Spleen (tissue), 11 donors: Measurements from ENCODE around the gene RIGI. TPM values are rescaled to one million over a fixed set of nuclear protein-coding genes. Genes with fewer than 3 reads are reported as not detected.
"Not testable (repeated sequence)": the region's sequence is repeated elsewhere in the genome, so short reads cannot be mapped to it uniquely, and the experiment has no call there.

ENCODE experiments used
- DNase-seq: peaks from one replicate; pipeline ENCODE4 v3.0.0-alpha.2; 2020
- H3K27ac ChIP-seq, 8 donors: fragments of 200-600 bp; sonication (generic) in 7 of 8; 1 replicate in 4 of 8; 2 replicates in 4 of 8; pipeline versions ENCODE4 v1.5.0 to v1.8.0; 2016 to 2021; ENCODE audit warnings: inconsistent platforms in 4 of 8, mild to moderate bottlenecking in 4 of 8, moderate library complexity in 1 of 8
- H3K27me3 ChIP-seq, 7 donors: fragments of 200-600 bp; sonication (generic) in 6 of 7; replicated peaks in 1 of 7; 1 replicate in 4 of 7; 2 replicates in 3 of 7; pipeline versions ENCODE4 v1.5.0 to v1.8.0; 2016 to 2021; ENCODE audit warnings: inconsistent platforms in 3 of 7, mild to moderate bottlenecking in 1 of 7
- H3K36me3 ChIP-seq, 6 donors: fragments of 200-600 bp; sonication (generic) in 5 of 6; 1 replicate in 4 of 6; 2 replicates in 2 of 6; pipeline versions ENCODE4 v1.5.0 to v1.8.0; 2016 to 2021; ENCODE audit warnings: inconsistent platforms in 2 of 6
- H3K4me1 ChIP-seq, 6 donors: fragments of 200-600 bp; sonication (generic) in 5 of 6; 1 replicate in 3 of 6; 2 replicates in 3 of 6; pipeline versions ENCODE4 v1.5.0 to v1.8.0; 2016 to 2021; ENCODE audit warnings: inconsistent platforms in 3 of 6
- H3K4me3 ChIP-seq, 8 donors: fragments of 200-600 bp; sonication (generic) in 7 of 8; 1 replicate in 4 of 8; 2 replicates in 4 of 8; pipeline versions ENCODE4 v1.5.0 to v1.8.0; 2016 to 2021; ENCODE audit warnings: inconsistent platforms in 4 of 8, mild to moderate bottlenecking in 4 of 8, moderate library complexity in 2 of 8
- H3K9me3 ChIP-seq, 8 donors: fragments of 200-600 bp; sonication (generic) in 7 of 8; 1 replicate in 4 of 8; 2 replicates in 4 of 8; pipeline versions ENCODE4 v1.5.0 to v1.8.0; 2016 to 2021; ENCODE audit warnings: inconsistent platforms in 4 of 8
- CTCF ChIP-seq, 11 experiments: fragments of 200-600 bp in 7 of 11; fragments of 450-650 bp in 4 of 11; sonication (generic) in 4 of 11; IDR thresholded peaks in 8 of 11; conservative IDR thresholded peaks in 3 of 11; 1 replicate in 7 of 11; 2 replicates in 4 of 11; pipeline versions ENCODE4 v1.4.0 to v1.8.0; 2016 to 2021; ENCODE audit warnings: antibody characterized with exemption in 11 of 11, inconsistent platforms in 4 of 11, mild to moderate bottlenecking in 1 of 11
- POLR2A ChIP-seq, 3 donors: fragments of 450-650 bp; IDR thresholded peaks; one replicate each; pipeline ENCODE4 v1.5.1; 2017; ENCODE audit warnings: antibody characterized with exemption in 3 of 3, mild to moderate bottlenecking in 1 of 3
- POLR2AphosphoS5 ChIP-seq, 3 donors: sonication (generic); formaldehyde crosslinking; IDR thresholded peaks; one replicate each; pipeline ENCODE4 v1.5.1; 2017; ENCODE audit warnings: antibody characterized with exemption in 3 of 3
- WGBS, 5 donors: extraction: QIAGEN DNeasy Blood & Tissue Kit in 3 of 5; methylation state at CpG; one replicate each; pipeline versions ENCODE4 v1.1.5 to v1.1.7; 2013 to 2018; 5-methylcytosine and 5-hydroxymethylcytosine counted together
- intact Hi-C: fragments of 100-400 bp; cut with DNase I; formaldehyde crosslinking; loops from one replicate; pipeline ENCODE4 v1.15.0; 2023; ENCODE audit warnings: low total_unique reads
- polyA plus RNA-seq, 3 donors: library from polyadenylated mRNA; stranded (reverse); fragments of 200-250 nt; gene quantifications; one replicate each; pipeline ENCODE4 v1.2.1, GENCODE V29; 2013
- total RNA-seq, 7 donors: library from RNA; depleted of rRNA in 3 of 7; stranded (reverse); fragments of >200 nt in 3 of 7; fragmentation: NEBNext Ultra II Directional in 4 of 7; extraction: Animal tissue kit (Norgen Biotek cat#: 25700) in 4 of 7; gene quantifications; one replicate each; pipeline versions ENCODE4 v1.1.0 to v1.2.1, GENCODE V29; 2016 to 2021
- donor health status: healthy with polysubstance abuse.
- donor health status: DM: no; HTN: no; CAD: no; lungs with moderate emphysema.
- donor health status: DM: no; HTN: no; CAD: no.
- donor health status: Bipolar disorder and iron deficiency.
- donor health status: healthy.
- donor health status: DM: no; HTN: no; CAD: no.
- donor health status: DM: yes; HTN: yes; CAD: no.

RIGI gene
- total and polyA plus RNA-seq, 10 donors, result 6.5 to 24.4 (median 16.4) TPM

DNA sequence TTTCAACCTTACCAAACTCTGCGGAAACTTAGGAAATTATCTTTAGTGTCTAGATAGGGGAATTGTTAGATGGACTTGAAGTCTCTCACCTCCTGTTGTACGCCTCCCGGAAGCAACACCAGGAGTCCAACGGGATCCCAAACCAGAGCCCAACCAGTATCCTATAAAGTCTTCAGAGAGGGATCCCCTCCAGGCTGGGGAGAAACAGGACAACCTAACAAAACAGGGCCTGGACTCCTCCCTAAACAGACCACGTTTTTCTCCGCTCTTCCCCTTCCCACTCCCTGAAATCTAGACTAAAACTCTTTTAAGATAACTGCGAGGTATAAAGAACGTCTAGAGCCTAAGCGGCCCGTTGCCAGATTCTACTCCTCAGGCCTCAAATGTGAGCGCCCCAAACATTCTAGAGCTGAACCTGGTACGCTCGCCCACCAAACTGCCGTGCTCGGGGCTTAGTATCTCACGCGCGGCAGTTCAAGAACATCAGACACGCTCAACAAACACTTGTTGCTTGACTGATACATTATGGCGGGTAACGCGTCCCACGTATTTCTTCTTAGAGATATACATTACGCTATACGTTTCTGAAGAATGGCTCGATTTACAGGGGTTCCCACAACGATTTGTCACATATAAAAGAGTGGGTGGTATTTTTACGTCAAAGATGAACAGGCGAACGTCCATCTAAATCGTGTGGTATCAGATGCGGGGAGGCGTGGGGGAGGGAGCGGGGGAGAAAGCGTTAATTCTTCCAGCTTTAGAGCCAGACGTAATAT is 25.5 kb upstream of the RIGI start:
- WGBS, 5 donors, result 0 to 1% (median 1%) methylated on average over 28 to 36 of the region's 36 CpGs

GRCh38 chr9:32550562-32551275 is 24.7 kb upstream of the RIGI start:
- TF ChIP-seq CTCF (IDR thresholded peaks at IDR 0.05 in 8 of 11, conservative IDR thresholded peaks at IDR 0.05 in 3 of 11) (peak in 4 of 11 experiments; percentile 12 to 30 (median 25)), POLR2AphosphoS5 (IDR thresholded peaks at IDR 0.05) (peak; percentile 86 to 91 (median 88)), POLR2A (IDR thresholded peaks at IDR 0.05) (peak in 1 of 3 donors; percentile 24)
- intact Hi-C loops, result no loop called here
- DNase-seq, result peak; percentile 98
- H3K27ac ChIP-seq, result peak overlapping the region; percentile 90 to 96 (median 94)
- peaks cover 0 to 21% (median 0%) of the 10 kb centered on the region in 6 donors for H3K36me3 ChIP-seq
- H3K27me3 ChIP-seq, result no peaks in the 10 kb centered on the region
- H3K4me3 ChIP-seq, result peak overlapping the region; percentile 59 to 96 (median 80)
- 0 to 1% (median 1%) methylated on average over 21 to 75 of the region's 75 CpGs for WGBS, 5 donors
- H3K9me3 ChIP-seq, result no peaks in the 10 kb centered on the region
- peaks cover 4 to 70% (median 46%) of the 10 kb centered on the region in 6 donors for H3K4me1 ChIP-seq

More for the DNA sequence above, 25.5 kb upstream of the RIGI start:
- Histone ChIP-seq H3K4me3 (peak overlapping the region; percentile 59 to 96 (median 80)), H3K9me3 (no peaks in the 10 kb centered on the region), H3K27ac (peak overlapping the region; percentile 90 to 96 (median 94)), H3K36me3 (peaks cover 0 to 19% (median 0%) of the 10 kb centered on the region in 6 donors), H3K27me3 (no peaks in the 10 kb centered on the region), H3K4me1 (peaks cover 4 to 70% (median 50%) of the 10 kb centered on the region in 6 donors)
- intact Hi-C loops, result no loop called here
- peak; percentile 83 for DNase-seq
- TF ChIP-seq POLR2A (IDR thresholded peaks at IDR 0.05) (no peak), POLR2AphosphoS5 (IDR thresholded peaks at IDR 0.05) (no peak), CTCF (IDR thresholded peaks at IDR 0.05 in 8 of 11, conservative IDR thresholded peaks at IDR 0.05 in 3 of 11) (no peak)

DNA sequence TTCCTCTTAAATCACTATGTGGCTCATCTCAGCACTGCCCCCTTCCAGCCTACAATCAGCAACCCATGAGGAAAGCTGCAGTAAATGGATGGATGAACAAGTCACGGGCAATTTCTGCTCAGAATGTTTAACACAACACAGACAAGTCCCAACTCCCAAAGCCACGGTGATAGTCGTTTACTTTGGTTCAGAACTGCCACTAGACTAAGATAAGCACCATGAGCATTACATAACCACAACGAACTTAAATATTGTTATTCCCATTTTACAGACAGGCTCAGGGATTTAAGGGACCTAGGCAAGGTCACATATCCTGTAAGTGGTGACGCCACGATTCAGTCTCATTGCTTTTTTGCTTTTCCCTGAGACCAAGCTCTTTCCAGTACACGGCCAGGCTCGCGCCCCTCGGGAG is 24.2 kb upstream of the RIGI start:
- H3K9me3 ChIP-seq, result no peaks in the 10 kb centered on the region
- TF ChIP-seq POLR2AphosphoS5 (IDR thresholded peaks at IDR 0.05), result no peak
- no peak for TF ChIP-seq CTCF (IDR thresholded peaks at IDR 0.05 in 8 of 11, conservative IDR thresholded peaks at IDR 0.05 in 3 of 11)
- no peak for TF ChIP-seq POLR2A (IDR thresholded peaks at IDR 0.05)
- DNase-seq, result no peak
- WGBS, 5 donors, result 1 to 5% (median 1%) methylated on average over 10 of the region's 10 CpGs
- peak overlapping the region; percentile 90 to 96 (median 94) for H3K27ac ChIP-seq
- peaks cover 4 to 71% (median 45%) of the 10 kb centered on the region in 6 donors for H3K4me1 ChIP-seq
- H3K4me3 ChIP-seq, result peak overlapping the region; percentile 59 to 96 (median 80)
- peaks cover 0 to 21% (median 0%) of the 10 kb centered on the region in 6 donors for H3K36me3 ChIP-seq
- intact Hi-C loops, result no loop called here
- H3K27me3 ChIP-seq, result no peaks in the 10 kb centered on the region

DNA sequence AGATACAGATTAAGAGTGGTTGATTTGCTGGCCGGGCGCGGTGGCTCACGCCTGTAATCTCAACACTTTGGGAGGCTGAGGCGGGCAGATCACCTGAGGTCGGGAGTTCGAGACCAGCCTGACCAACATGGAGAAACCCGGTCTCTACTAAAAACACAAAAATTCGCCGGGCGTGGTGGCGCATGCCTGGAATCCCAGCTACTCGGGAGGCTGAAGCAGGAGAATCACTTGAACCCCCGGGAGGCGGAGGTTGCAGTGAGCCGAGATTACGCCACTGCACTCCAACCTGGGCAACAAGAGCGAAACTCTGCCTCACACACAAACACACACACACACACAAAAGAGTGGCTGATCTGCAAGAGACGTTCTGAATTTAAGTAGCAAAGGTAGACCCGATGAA is 22.2 kb upstream of the RIGI start:
- H3K27me3 ChIP-seq, intact Hi-C loops, DNase-seq, H3K9me3 ChIP-seq, H3K27ac ChIP-seq, H3K4me3 ChIP-seq: not testable (repeated sequence)
- Histone ChIP-seq H3K36me3 (peaks cover 0 to 32% (median 6%) of the 10 kb centered on the region in 6 donors), H3K4me1 (peaks cover 4 to 54% (median 34%) of the 10 kb centered on the region in 6 donors)
- 95 to 99% (median 97%) methylated on average over 20 of the region's 20 CpGs for WGBS, 5 donors
